Activated B cell treated with CpG ODN at 0.5 μM for 24 hours (primary cell): ENCODE data around the gene F5. TPM values are rescaled to one million over a fixed set of nuclear protein-coding genes. Genes with fewer than 3 reads are reported as not detected.
A peak's percentile ranks its signal among the peaks of the same experiment; 100 is the strongest.

Experiments used
- ATAC-seq: fragments of 200-7000 bp; cut with Tn5 transposase; one replicate; pipeline ENCODE4 v1.10.0; 2021; ENCODE audit warnings: low read depth, mild to moderate bottlenecking, moderate library complexity
- CTCF ChIA-PET: fragments of 350-600 bp; sonication (Branson Sonifier 250); formaldehyde crosslinking; loops from one replicate; lab custom pipeline; 2021; ENCODE audit warnings: antibody characterized with exemption; lab: Charles Lee
- POLR2A ChIA-PET: fragments of 350-600 bp; sonication (Branson Sonifier 250); formaldehyde crosslinking; loops from one replicate; lab custom pipeline; 2021; ENCODE audit warnings: antibody characterized with exemption; lab: Charles Lee
- DNase-seq: peaks from one replicate; pipeline ENCODE4 v3.0.0; 2022
- H3K27ac Mint-ChIP-seq: one replicate; pipeline ENCODE4 v1.8.0; 2020; ENCODE audit warnings: mixed read lengths
- H3K27me3 Mint-ChIP-seq: one replicate; pipeline ENCODE4 v1.8.0; 2021; ENCODE audit warnings: mixed read lengths
- H3K36me3 Mint-ChIP-seq: one replicate; pipeline ENCODE4 v1.8.0; 2021; ENCODE audit warnings: low read depth, mixed read lengths
- H3K4me1 Mint-ChIP-seq: one replicate; pipeline ENCODE4 v1.8.0; 2021; ENCODE audit warnings: mixed read lengths
- H3K4me3 Mint-ChIP-seq: one replicate; pipeline ENCODE4 v1.8.0; 2020; ENCODE audit warnings: mild to moderate bottlenecking, mixed read lengths
- H3K9me3 Mint-ChIP-seq: one replicate; pipeline ENCODE4 v1.8.0; 2020; ENCODE audit warnings: mixed read lengths
- intact Hi-C: fragments of 100-400 bp; cut with micrococcal nuclease; formaldehyde crosslinking; loops from one replicate; pipeline ENCODE4 v1.15.1; 2024
- total RNA-seq: library from RNA; stranded (reverse); gene quantifications from 2 replicates; pipeline ENCODE4 v1.2.3, GENCODE V29; 2022
- TF ChIP-seq, protein P1 (sequence below): fragments of 200-600 bp; IDR thresholded peaks from one replicate; pipeline ENCODE4 v1.8.0; 2022; ENCODE audit warnings: antibody characterized with exemption, mild to moderate bottlenecking

The F5 gene
- total RNA-seq, 1 donor from 2014 or later: 0.67 TPM

DNA sequence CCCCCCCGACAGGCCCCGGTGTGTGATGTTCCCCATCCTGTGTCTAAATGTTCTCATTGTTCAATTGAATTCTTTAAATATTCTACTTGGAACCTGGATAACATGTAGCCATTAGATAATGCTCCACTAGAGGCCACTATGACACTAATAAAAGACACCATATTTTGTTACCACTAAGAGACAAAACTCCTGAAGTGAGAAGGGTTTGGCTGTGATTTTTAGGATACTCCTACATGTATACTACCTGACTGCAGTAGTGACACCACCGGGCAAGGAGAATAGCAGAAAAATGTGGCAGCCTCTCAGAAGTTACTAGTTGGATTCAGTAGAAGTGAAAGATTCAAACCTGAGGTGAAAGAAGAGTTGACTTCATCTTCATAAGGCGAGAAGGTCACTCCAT is 36.0 kb downstream of the F5 start:
- Mint-ChIP-seq H3K36me3 (no peaks in the 10 kb centered on the region), H3K9me3 (no peaks in the 10 kb centered on the region), H3K4me3 (no peak overlapping the region), H3K4me1 (no peaks in the 10 kb centered on the region), H3K27me3 (peaks cover 2% of the 10 kb centered on the region), H3K27ac (no peak overlapping the region)
- no peak for ATAC-seq
- intact Hi-C loops: loop anchor here (1.0 kb wide), 3 partner anchors 51 to 259 kb away; no protein-coding TSS in a partner anchor
- TF ChIP-seq, protein P1, sequence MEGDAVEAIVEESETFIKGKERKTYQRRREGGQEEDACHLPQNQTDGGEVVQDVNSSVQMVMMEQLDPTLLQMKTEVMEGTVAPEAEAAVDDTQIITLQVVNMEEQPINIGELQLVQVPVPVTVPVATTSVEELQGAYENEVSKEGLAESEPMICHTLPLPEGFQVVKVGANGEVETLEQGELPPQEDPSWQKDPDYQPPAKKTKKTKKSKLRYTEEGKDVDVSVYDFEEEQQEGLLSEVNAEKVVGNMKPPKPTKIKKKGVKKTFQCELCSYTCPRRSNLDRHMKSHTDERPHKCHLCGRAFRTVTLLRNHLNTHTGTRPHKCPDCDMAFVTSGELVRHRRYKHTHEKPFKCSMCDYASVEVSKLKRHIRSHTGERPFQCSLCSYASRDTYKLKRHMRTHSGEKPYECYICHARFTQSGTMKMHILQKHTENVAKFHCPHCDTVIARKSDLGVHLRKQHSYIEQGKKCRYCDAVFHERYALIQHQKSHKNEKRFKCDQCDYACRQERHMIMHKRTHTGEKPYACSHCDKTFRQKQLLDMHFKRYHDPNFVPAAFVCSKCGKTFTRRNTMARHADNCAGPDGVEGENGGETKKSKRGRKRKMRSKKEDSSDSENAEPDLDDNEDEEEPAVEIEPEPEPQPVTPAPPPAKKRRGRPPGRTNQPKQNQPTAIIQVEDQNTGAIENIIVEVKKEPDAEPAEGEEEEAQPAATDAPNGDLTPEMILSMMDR: no peak
- DNase-seq: no peak
- ChIA-PET POLR2A (interaction anchor here (1.4 kb wide), 1 partner anchor 162 kb away, joined by 3 read pairs; no protein-coding TSS in a partner anchor), CTCF (interaction anchor here (0.6 to 5.1 kb wide), 8 partner anchors 47 to 262 kb away, joined by 3 to 62 read pairs (median 4); no protein-coding TSS in a partner anchor)

- POLR2A ChIA-PET: no interaction called here
- ATAC-seq (no peak), DNase-seq (no peak)
- Mint-ChIP-seq H3K27me3 (no peaks in the 10 kb centered on the region), H3K27ac (no peak overlapping the region), H3K36me3 (no peaks in the 10 kb centered on the region), H3K9me3 (no peaks in the 10 kb centered on the region), H3K4me3 (no peak overlapping the region), H3K4me1 (no peaks in the 10 kb centered on the region)
- TF ChIP-seq, protein P1: no peak
- intact Hi-C loops: loop anchor here (5.0 kb wide), 2 partner anchors 181 to 244 kb away; partner anchors contain the start of genes BLZF1, METTL18 and NME7
- CTCF ChIA-PET: interaction anchor here (0.5 to 5.1 kb wide), 9 partner anchors 18 to 262 kb away, joined by 3 to 42 read pairs (median 5); partner anchors contain the start of gene F5
Measured at GRCh38 chr1:169548282-169548681, 38.0 kb downstream of the F5 start.

DNA sequence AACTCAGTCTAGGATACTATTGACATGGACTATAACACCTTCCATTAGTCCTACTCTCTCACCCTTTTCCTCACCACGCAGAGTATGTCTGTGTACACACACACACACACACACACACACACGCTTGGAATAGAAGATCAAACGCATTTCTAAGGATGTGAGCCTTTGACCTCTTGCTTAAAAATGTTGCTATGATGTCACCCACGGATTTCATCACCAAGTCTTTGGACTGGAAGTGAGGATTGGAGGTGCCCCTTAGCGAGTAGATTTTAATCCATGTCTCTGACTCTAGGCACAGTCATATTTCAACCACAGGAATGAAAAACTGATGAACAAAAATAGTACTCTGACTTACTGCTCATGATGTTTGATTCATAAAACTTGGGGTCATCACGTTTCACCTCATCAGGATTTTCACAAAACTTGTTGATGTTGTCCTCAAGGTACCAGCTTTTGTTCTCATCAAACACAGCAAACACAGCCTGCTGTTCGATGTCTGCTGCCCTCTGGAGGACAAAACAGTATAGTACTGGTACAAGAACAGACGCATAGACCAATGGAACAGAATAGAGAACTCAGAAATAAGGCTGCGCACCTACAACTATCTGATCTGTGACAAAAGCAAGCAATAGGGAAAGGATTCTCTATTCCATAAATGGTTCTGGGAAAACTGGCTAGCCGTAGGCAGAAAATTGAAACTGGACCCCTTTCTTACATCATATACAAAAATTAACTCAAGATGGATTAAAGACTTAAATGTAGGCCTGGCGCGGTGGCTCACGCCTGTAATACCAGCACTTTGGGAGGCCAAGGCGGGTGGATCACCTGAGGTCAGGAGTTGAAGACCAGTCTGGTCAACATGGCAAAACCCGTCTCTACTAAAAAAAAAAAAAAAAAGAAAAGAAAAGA is 39.9 kb downstream of the F5 start:
- POLR2A ChIA-PET: no interaction called here
- Mint-ChIP-seq H3K36me3 (no peaks in the 10 kb centered on the region), H3K9me3 (no peaks in the 10 kb centered on the region), H3K4me3 (no peak overlapping the region), H3K27me3 (peaks cover 3% of the 10 kb centered on the region), H3K27ac (no peak overlapping the region), H3K4me1 (no peaks in the 10 kb centered on the region)
- DNase-seq (no peak), ATAC-seq (peak; percentile 78)
- TF ChIP-seq, protein P1: peak; percentile 73
- intact Hi-C loops: loop anchor here (1.0 to 5.0 kb wide), 5 partner anchors 61 to 1204 kb away; partner anchors contain the start of genes BLZF1, METTL18, NME7 and SLC19A2
- CTCF ChIA-PET: interaction anchor here (0.7 to 4.0 kb wide), 16 partner anchors 9 to 1204 kb away, joined by 3 to 24 read pairs (median 4); partner anchors contain the start of genes BLZF1, NME7 and SLC19A2

GRCh38 chr1:169545472-169545871 is 40.8 kb downstream of the F5 start:
- Mint-ChIP-seq H3K4me1 (no peaks in the 10 kb centered on the region), H3K9me3 (no peaks in the 10 kb centered on the region), H3K27me3 (peaks cover 3% of the 10 kb centered on the region), H3K36me3 (no peaks in the 10 kb centered on the region), H3K27ac (no peak overlapping the region), H3K4me3 (no peak overlapping the region)
- ChIA-PET POLR2A (no interaction called here), CTCF (interaction anchor here (0.7 to 4.0 kb wide), 12 partner anchors 10 to 1203 kb away, joined by 3 to 24 read pairs (median 4); partner anchors contain the start of gene SLC19A2)
- TF ChIP-seq, protein P1: no peak
- ATAC-seq (no peak), DNase-seq (no peak)
- intact Hi-C loops: loop anchor here (5.0 kb wide), 2 partner anchors 178 to 247 kb away; partner anchors contain the start of genes BLZF1, METTL18 and NME7
